ENCODE data around the gene RRP1B. TPM values are rescaled to one million over a fixed set of nuclear protein-coding genes. Genes with fewer than 3 reads are reported as not detected.

Gene RRP1B
- polyA plus RNA-seq, 3 donors = 3.3 to 6.1 (median 4.5) TPM

GRCh38 chr21:43686811-43687565, 27.6 kb downstream of the RRP1B start:
- DNase-seq = no peak
- no peak overlapping the region for H3K4me3 Mint-ChIP-seq
- Histone ChIP-seq H3K4me2 (replicated peaks; ENCODE audit: extremely low read depth, low read length, poor library complexity, severe bottlenecking) (no peak overlapping the region), H3K36me3 (replicated peaks in 1 of 2; ENCODE audit: control insufficient read depth in 1 of 2, insufficient read depth in 2 of 2, low read length in 2 of 2) (peaks cover 77 to 97% of the 10 kb centered on the region in 2 donors), H4K20me1 (ENCODE audit: insufficient read depth, low read length) (no peaks in the 10 kb centered on the region), H3K4me1 (ENCODE audit: control insufficient read depth in 1 of 2, insufficient read depth in 2 of 2, low read length in 2 of 2) (peaks cover 9 to 14% of the 10 kb centered on the region in 2 donors), H3K27ac (ENCODE audit: low read depth in 1 of 2, low read length in 2 of 2) (no peak overlapping the region), H3K9me3 (replicated peaks in 1 of 2; ENCODE audit: control insufficient read depth in 1 of 2, insufficient read depth in 1 of 2, low read length in 2 of 2) (no peaks in the 10 kb centered on the region), H2AFZ (ENCODE audit: insufficient read depth, low read depth, low read length, poor library complexity, severe bottlenecking) (no peak overlapping the region), H3K9ac (ENCODE audit: insufficient read depth, low read length, poor library complexity, severe bottlenecking) (no peak overlapping the region), H3K4me3 (replicated peaks in 1 of 3; ENCODE audit: low read depth in 2 of 3, low read length in 3 of 3) (no peak overlapping the region), H3K27me3 (ENCODE audit: control insufficient read depth in 2 of 2, insufficient read depth in 2 of 2, low read length in 2 of 2) (no peaks in the 10 kb centered on the region), H3K79me2 (ENCODE audit: insufficient read depth, low read length) (no peaks in the 10 kb centered on the region)
- peaks cover 0 to 2% (median 0%) of the 10 kb centered on the region in 3 donors for H3K27me3 Mint-ChIP-seq (ENCODE audit: low read depth in 3 of 3)
- H3K27ac Mint-ChIP-seq = peak overlapping the region in 6 of 7 donors; percentile 31 to 76 (median 58)
- H3K36me3 Mint-ChIP-seq = peaks cover 66 to 94% of the 10 kb centered on the region in 2 donors
- H3K9me3 Mint-ChIP-seq = no peaks in the 10 kb centered on the region
- WGBS (ENCODE audit: insufficient coverage) = 82% methylated on average over 15 of the region's 21 CpGs
- peaks cover 19% of the 10 kb centered on the region for H3K4me1 Mint-ChIP-seq
- intact Hi-C loops (cut with micrococcal nuclease) = no loop called here
- no peak for TF ChIP-seq CTCF (IDR thresholded peaks at IDR 0.05)

- Histone ChIP-seq H3K9me3 (replicated peaks in 1 of 2; ENCODE audit: control insufficient read depth in 1 of 2, insufficient read depth in 1 of 2, low read length in 2 of 2) (no peaks in the 10 kb centered on the region), H3K79me2 (ENCODE audit: insufficient read depth, low read length) (no peaks in the 10 kb centered on the region), H3K27ac (ENCODE audit: low read depth in 1 of 2, low read length in 2 of 2) (peak overlapping the region in 1 of 2 donors; percentile 52), H2AFZ (ENCODE audit: insufficient read depth, low read depth, low read length, poor library complexity, severe bottlenecking) (no peak overlapping the region), H3K4me1 (ENCODE audit: control insufficient read depth in 1 of 2, insufficient read depth in 2 of 2, low read length in 2 of 2) (peaks cover 9 to 14% of the 10 kb centered on the region in 2 donors), H4K20me1 (ENCODE audit: insufficient read depth, low read length) (no peaks in the 10 kb centered on the region), H3K4me3 (replicated peaks in 1 of 3; ENCODE audit: low read depth in 2 of 3, low read length in 3 of 3) (no peak overlapping the region), H3K9ac (ENCODE audit: insufficient read depth, low read length, poor library complexity, severe bottlenecking) (no peak overlapping the region), H3K27me3 (ENCODE audit: control insufficient read depth in 2 of 2, insufficient read depth in 2 of 2, low read length in 2 of 2) (no peaks in the 10 kb centered on the region), H3K36me3 (replicated peaks in 1 of 2; ENCODE audit: control insufficient read depth in 1 of 2, insufficient read depth in 2 of 2, low read length in 2 of 2) (peaks cover 77 to 97% of the 10 kb centered on the region in 2 donors), H3K4me2 (replicated peaks; ENCODE audit: extremely low read depth, low read length, poor library complexity, severe bottlenecking) (no peak overlapping the region)
- peaks cover 67 to 94% of the 10 kb centered on the region in 2 donors for H3K36me3 Mint-ChIP-seq
- H3K9me3 Mint-ChIP-seq = no peaks in the 10 kb centered on the region
- H3K27ac Mint-ChIP-seq = peak overlapping the region in 3 of 7 donors; percentile 47 to 61 (median 53)
- intact Hi-C loops (cut with micrococcal nuclease) = no loop called here
- no peak for TF ChIP-seq CTCF (IDR thresholded peaks at IDR 0.05)
- DNase-seq = no peak
- 85% methylated on average over 25 of the region's 27 CpGs for WGBS (ENCODE audit: insufficient coverage)
- H3K27me3 Mint-ChIP-seq (ENCODE audit: low read depth in 3 of 3) = peaks cover 0 to under 1% (median 0%) of the 10 kb centered on the region in 3 donors
- no peak overlapping the region for H3K4me3 Mint-ChIP-seq
- peaks cover 19% of the 10 kb centered on the region for H3K4me1 Mint-ChIP-seq
These were observed 28.4 kb downstream of the RRP1B start for GRCh38 chr21:43687566-43688399.

Data from CD14-positive monocyte (primary cell).